HK-2 (cell line): ENCODE results near the gene MCOLN1.
"Not testable (repeated sequence)": the region's sequence is repeated elsewhere in the genome, so short reads cannot be mapped to it uniquely, and the experiment has no call there.

Experiments used
- DNase-seq: peaks from one replicate; pipeline ENCODE4 v3.0.0-alpha.2; 2018; ENCODE audit not compliant: unreplicated experiment

MCOLN1 gene

GRCh38 chr19:7524992-7525739, 2.7 kb downstream of the MCOLN1 start:
- DNase-seq = no peak

DNA sequence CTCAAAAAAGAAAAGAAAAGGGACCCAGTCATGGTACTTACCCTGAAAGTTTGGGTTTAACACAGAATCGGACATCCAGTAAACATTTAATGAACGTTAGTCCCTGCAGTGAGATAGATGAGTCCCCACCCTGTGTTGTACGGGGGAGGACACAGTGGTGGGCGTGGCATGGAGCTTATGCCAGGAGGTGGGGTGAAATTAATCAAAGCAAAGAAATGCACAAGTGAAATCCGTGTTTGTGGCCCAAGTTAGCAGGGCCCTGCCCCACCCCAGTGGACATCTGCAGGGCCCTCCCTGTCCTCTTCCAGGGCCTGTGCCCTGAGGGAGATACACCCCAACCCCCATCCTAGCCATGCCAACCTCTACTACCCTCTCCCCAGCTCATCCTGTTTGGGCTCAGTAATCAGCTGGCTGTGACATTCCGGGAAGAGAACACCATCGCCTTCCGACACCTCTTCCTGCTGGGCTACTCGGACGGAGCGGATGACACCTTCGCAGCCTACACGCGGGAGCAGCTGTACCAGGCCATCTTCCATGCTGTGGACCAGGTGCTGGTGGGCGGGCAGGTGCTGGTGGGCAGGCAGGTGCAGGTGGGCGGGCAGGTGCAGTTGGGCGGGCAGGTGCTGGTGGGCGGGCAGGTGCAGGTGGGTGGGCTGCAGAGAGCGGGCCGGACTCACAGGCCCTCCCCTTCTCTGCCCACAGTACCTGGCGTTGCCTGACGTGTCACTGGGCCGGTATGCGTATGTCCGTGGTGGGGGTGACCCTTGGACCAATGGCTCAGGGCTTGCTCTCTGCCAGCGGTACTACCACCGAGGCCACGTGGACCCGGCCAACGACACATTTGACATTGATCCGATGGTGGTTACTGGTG, 3.9 kb downstream of the MCOLN1 start:
- no peak for DNase-seq

- DNase-seq = no peak
These were observed 5.2 kb downstream of the MCOLN1 start for GRCh38 chr19:7527516-7528191.

DNA sequence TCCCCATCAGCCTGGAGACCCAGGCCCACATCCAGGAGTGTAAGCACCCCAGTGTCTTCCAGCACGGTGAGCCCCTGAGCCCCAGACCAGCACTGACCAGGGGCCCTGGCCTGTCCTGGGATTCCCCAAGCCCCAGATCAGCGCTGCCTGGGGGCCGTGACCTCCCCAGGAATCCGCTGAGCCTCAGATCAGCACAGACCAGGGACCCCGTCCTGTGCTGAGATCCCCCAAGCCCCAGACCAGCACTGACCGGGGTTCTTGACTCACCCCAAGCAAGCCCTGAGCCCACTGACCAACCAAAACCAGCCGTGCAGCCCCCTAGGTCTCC, 5.7 kb downstream of the MCOLN1 start:
- no peak for DNase-seq

DNA sequence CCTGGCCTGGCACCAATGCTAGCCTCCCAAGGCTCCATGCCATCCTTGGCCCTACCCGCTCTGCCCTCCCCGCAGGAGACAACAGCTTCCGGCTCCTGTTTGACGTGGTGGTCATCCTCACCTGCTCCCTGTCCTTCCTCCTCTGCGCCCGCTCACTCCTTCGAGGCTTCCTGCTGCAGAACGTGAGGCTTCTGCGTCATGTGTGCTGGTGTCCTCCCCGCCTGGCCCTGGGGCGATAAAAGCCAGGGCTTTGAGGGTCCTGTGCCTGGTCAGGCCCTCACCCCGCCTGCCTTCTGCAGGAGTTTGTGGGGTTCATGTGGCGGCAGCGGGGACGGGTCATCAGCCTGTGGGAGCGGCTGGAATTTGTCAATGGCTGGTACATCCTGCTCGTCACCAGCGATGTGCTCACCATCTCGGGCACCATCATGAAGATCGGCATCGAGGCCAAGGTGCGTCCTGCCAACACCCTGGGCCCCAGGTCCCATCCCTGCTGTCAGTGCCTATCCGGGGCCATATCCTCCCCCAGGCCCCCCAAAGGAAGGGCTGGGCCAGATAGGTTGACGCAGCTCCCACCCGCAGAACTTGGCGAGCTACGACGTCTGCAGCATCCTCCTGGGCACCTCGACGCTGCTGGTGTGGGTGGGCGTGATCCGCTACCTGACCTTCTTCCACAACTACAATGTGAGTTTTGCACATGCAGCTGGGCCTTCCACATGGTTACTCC, 6.3 kb downstream of the MCOLN1 start:
- no peak for DNase-seq

DNA sequence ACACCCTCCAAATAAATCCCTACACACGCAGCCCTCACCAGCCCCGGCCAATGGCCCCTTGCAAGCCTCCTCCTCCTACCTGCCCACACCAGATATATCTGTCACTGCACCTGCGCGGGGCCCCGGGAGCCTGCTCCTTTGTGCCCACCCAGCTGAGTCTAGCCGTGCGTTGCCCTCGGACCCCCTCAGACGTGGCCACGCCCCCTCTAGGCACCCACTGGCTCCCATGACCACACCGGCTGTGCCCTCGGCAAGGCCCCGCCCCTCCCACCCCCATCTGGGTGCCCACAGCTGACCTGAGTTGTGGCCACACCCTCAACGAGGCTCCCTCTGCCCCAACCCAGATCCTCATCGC, 6.8 kb downstream of the MCOLN1 start:
- no peak for DNase-seq

- DNase-seq = no peak
These were observed 7.4 kb downstream of the MCOLN1 start for GRCh38 chr19:7529610-7530490.

DNA sequence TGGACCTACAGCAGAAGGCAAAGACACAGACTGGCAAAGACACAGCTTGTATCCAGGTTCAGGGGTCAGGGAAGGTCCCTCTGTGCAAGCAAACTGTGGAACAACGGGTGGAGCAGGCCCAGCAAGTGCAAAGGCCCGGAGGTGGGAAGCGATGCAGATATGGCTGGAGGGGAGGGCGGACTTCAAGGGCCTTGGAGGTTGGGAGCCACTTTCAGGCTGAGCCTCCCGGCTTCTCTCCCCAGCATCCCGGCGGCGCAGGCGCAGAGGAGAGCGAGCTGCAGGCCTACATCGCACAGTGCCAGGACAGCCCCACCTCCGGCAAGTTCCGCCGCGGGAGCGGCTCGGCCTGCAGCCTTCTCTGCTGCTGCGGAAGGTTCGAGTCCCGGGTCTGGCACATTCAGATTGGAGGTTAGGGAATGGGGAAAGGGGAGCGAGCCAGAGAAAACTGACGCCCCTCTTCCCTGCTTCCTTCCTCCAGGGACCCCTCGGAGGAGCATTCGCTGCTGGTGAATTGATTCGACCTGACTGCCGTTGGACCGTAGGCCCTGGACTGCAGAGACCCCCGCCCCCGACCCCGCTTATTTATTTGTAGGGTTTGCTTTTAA, 11.0 kb downstream of the MCOLN1 start:
- DNase-seq = no peak

DNA sequence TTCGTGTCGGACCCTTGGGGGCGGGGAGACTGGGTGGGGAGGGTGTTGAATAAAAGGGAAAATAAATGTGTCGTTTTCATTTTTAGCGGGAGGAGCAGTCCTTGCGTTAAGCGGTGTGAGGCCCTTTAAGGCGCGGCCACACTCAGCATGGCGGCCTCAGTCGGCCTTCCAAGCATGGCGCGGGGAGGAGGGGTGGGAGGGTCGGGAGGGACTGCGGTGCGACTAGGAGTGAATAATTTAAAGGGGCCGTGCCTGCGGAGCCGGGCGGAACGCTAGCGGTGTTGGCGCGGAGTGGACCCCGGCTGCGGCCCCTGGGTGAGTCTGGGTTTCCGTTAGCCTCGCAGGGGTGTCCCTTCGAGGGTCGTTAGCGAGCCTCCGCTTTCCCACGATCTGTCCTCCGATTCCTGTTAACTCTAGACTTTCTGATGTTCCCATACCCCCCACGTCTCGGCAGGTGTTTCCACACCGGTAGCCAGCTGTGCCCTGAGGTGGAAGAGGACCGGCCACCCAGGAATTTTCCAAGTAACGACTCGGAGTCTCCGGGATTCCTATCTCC, 11.6 kb downstream of the MCOLN1 start:
- DNase-seq = peak; percentile 75

GRCh38 chr19:7534531-7535046, 12.2 kb downstream of the MCOLN1 start:
- peak; percentile 66 for DNase-seq

DNA sequence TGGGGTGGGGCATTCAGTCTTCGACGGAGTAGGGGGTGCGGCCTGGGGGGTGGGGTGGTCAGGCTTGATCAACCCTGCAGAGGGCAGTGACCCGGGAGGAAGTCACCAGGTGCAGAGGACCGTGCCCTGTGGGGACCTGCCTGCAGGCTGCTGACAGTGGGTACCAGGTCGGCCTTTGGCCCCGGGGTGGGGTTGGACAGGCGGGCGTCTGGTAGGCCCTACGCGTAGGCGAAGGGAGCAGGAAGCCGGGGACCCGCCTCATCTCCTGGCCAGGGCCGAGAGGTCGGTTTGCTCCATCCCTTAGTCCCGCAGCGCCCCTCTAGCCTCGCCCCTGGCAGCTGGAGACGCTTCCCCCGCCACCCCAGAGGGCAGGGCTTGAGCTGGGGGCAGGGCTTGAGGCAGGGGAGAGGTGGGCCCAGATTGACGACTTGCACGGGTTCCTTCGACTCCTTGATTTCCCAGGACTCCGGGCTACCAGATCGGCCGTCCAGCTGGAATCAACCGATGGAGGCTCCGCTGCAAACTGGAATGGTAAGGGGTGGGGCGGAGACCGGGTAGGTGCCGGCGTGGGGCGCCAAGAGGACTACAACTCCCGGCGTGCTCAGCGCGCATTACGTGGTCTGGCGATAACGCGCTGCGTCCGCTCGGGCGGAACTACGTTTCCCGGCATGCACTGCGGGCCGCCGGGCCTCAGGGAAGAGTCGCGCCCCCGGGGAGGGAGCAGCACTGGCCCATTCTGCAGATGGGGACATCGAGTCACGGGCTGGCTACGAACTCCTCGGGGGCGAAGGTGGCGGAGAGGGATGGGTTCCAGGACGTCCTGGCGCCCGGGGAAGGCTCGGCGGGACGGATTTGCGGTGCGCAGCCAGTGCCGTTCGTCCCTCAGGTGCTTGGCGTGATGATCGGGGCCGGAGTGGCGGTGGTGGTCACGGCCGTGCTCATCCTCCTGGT, 12.9 kb downstream of the MCOLN1 start, which contains the start of gene PNPLA6:
Gene PNPLA6 (plus strand): TSS at position 671 of the 951 bp plus-strand sequence. CDS start 72 bp downstream, at position 743.
- DNase-seq = peak; percentile 91

DNA sequence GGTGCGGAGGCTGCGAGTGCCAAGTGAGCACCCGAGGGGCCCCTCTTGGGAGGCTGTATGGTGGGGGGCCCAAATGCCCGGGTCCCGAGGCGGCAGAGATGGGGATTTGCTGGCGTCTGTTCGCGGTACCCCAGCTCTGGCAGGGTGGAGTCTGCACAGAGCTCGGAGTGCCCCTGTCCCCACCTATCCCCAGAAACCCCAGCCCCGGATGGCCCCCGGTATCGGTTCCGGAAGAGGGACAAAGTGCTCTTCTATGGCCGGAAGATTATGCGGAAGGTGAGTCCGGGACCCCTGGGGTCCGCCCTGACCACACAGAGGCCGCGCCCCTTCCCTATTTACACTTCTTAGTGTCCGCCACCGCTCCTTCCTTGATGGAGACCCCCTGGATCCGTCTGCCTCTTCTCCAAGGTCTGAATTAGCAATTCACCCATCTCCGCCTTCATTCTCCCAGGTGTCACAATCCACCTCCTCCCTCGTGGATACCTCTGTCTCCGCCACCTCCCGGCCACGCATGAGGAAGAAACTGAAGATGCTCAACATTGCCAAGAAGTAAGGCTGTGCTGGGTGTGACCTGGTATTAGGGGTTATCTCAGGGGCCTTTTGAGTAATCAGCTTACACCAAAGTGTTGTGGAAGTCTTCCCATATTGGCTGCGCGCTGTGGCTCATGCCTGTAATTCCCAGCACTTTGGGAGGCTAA, 13.7 kb downstream of the MCOLN1 start:
- no peak for DNase-seq

DNA sequence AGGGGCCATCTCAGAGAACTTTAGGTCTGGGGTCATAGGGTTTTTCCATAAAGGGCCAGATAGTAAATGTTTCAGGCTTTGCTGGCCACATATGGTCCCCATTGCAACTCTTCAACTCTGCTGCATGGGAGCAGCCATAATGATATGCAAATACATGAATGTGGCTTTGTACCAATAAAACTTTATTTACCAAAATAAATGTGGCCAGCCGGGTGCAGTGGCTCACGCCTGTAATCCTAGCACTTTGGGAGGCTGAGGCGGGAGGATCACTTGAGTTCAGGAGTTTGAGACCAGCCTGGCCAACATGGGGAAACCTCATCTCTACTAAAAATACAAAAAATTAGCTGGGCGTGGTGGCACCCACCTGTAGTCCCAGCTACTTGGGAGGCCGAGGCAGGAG, 16.6 kb downstream of the MCOLN1 start:
- DNase-seq = not testable (repeated sequence)

DNA sequence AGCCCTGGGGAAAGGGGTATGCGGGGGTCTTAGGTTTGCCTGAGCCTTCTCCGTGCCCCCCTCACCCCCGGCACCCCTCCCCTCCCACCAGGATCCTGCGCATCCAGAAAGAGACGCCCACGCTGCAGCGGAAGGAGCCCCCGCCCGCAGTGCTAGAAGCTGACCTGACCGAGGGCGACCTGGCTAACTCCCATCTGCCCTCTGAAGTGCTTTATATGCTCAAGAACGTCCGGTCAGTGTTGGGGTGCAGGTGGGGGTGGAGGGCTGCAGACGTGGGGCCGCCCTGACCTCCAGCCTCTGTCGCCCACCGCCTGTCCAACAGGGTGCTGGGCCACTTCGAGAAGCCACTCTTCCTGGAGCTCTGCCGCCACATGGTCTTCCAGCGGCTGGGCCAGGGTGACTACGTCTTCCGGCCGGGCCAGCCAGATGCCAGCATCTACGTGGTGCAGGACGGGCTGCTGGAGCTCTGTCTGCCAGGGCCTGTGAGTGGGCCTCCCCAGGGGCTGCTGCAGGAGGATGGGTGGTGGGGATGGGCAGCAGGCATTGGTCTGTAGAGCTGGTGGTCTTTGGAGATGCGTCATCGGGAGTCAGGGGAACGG, 17.5 kb downstream of the MCOLN1 start:
- DNase-seq = no peak

GRCh38 chr19:7540761-7541474, 18.5 kb downstream of the MCOLN1 start:
- peak; percentile 42 for DNase-seq

DNA sequence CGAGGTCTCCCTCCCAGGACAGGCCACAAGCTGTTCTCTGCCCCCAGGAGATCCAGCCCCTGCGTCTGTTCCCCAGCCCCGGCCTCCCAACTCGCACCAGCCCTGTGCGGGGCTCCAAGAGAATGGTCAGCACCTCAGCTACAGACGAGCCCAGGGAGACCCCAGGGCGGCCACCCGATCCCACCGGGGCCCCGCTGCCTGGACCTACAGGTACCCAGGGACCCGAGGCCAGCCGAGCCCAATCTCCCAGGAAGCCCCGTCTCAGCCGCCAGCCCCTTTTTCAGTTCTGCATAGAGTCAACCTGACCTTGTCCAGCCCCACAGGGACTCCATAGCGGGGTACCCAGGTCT, 19.0 kb downstream of the MCOLN1 start:
- DNase-seq = no peak

DNA sequence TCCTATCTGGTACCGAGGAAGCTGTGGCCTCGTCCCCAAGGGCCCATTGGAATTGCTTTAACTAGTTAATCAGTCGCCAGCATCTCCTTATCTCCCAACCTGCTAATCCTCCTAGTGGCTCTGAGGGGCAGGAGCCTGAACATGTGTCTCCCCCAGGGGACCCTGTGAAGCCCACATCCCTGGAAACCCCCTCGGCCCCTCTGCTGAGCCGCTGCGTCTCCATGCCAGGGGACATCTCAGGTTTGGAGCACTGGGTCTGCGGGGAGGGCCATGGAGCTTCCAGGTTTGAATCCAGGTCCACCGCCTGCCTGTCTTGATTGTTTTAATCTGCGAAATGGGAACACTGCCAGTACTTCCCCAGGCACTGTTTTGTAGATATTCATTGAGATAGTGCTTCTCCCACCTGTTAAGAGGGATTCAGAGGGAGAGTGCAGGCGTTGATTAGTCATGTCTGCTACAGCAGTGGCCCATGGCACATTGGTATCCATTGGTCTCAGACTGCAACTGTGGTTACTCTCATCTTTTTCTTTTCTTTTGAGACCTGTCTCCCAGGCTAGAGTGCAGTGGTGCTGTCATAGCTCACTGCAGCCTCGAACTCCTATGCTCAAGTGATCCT, 19.5 kb downstream of the MCOLN1 start:
- DNase-seq = no peak
